Mesodermal cell (in vitro differentiated cells): ENCODE measurements around the gene LPCAT1.
"Not testable (repeated sequence)": the region's sequence is repeated elsewhere in the genome, so short reads cannot be mapped to it uniquely, and the experiment has no call there.

ENCODE experiments used
- H3K27ac ChIP-seq: 2 replicates; pipeline ENCODE4 v1.7.0; 2013; ENCODE audit warnings: mild to moderate bottlenecking, low read depth, low read length, moderate library complexity; ENCODE audit not compliant: severe bottlenecking
- H3K36me3 ChIP-seq: 2 replicates; pipeline ENCODE4 v1.7.1; 2013; ENCODE audit warnings: mild to moderate bottlenecking, low read length, moderate library complexity; ENCODE audit not compliant: control insufficient read depth, insufficient read depth
- H3K4me1 ChIP-seq: one replicate; pipeline ENCODE4 v1.7.1; 2013; ENCODE audit warnings: mild to moderate bottlenecking, low read length; ENCODE audit not compliant: insufficient read depth, control insufficient read depth, poor library complexity, severe bottlenecking
- H3K4me3 ChIP-seq: 2 replicates; pipeline ENCODE4 v1.7.0; 2013; ENCODE audit warnings: low read length, control low read depth, mild to moderate bottlenecking; ENCODE audit not compliant: insufficient read depth, poor library complexity, severe bottlenecking; ENCODE audit errors: extremely low read depth
- H3K9me3 ChIP-seq: 2 replicates; pipeline ENCODE4 v1.7.1; 2013; ENCODE audit warnings: mild to moderate bottlenecking, low read length, moderate library complexity; ENCODE audit not compliant: control insufficient read depth
- WGBS, 2 experiments: methylation state at CpG; one replicate each; pipeline ENCODE4 v1.1.5; 2013; ENCODE audit warnings: missing lambda C conversion rate in 2 of 2; ENCODE audit not compliant: insufficient coverage in 2 of 2; 5-methylcytosine and 5-hydroxymethylcytosine counted together

The LPCAT1 gene

DNA sequence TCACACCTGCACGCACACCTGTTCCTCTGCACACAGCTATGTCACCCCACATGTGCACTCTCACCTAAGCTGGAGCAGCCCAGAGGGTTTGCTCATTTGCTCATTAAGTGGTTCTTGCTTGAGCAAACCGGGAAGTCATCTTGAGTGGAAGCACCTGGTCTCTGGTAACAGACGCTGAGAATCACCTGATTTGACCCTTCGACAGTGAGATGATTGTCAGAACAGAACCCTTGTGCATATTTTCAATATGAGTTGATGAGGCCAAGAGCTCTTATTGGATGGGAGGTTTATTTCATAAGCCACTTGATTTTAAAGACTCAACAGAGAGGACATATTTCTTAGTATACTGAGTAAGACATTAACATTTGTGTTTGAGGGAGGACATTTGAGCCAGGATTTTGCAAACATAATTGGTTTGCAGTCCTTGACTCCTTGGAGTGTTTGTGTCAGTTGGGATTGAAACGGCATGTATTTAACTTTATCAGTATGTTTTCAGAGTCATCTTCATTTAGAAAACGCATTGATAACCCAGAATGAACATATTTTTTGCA is 22.1 kb upstream of the LPCAT1 start:
- no peaks in the 10 kb centered on the region for H3K4me1 ChIP-seq
- 67 to 82% methylated on average over 3 to 4 of the region's 6 CpGs for WGBS, 2 experiments
- H3K27ac ChIP-seq, result no peak overlapping the region
- H3K9me3 ChIP-seq, result no peaks in the 10 kb centered on the region
- H3K36me3 ChIP-seq, result no peaks in the 10 kb centered on the region
- H3K4me3 ChIP-seq, result no peak overlapping the region

- no peak overlapping the region for H3K27ac ChIP-seq
- no peaks in the 10 kb centered on the region for H3K9me3 ChIP-seq
- WGBS, 2 experiments, result 86 to 91% methylated on average over 3 to 4 of the region's 4 CpGs
- H3K36me3 ChIP-seq, result no peaks in the 10 kb centered on the region
- no peak overlapping the region for H3K4me3 ChIP-seq
- no peaks in the 10 kb centered on the region for H3K4me1 ChIP-seq
Observed at GRCh38 chr5:1545126-1545804, 21.5 kb upstream of the LPCAT1 start.

DNA sequence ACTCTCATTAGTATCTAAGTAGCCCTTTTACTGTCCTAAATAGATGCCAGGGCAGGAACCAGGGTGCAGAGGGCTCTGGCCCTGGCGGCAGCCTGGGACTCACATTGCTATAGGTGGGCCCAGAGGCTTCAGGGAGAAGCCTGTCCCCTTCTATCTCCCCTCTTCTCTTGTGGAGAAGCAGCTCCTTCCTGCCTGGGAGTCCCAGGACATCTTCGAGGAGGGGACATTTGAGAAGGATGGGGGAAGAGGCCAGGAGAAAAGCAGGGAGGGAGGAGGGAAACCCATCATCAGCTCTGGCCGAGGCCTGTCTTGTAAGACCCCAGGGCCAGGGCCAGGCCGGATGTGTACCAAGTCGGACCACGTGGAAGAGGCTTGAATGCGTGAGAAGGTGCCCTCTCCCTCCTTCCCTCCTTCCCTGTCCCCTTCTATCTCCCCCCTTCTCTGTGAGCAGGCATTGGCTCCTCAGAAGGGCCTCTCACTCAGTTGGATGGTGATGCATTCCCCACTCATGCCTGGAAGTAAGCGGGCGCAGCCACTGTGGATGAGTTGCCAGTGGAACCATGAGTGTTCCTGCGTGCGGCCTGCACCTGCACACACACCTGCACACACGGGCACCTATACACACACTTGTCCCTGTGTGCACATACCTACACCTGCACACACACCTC is 20.7 kb upstream of the LPCAT1 start:
- Histone ChIP-seq H3K4me1 (no peaks in the 10 kb centered on the region), H3K27ac (no peak overlapping the region), H3K36me3 (no peaks in the 10 kb centered on the region), H3K9me3 (peaks cover 5% of the 10 kb centered on the region), H3K4me3 (no peak overlapping the region)
- 87% methylated on average over 6 to 11 of the region's 12 CpGs for WGBS, 2 experiments

DNA sequence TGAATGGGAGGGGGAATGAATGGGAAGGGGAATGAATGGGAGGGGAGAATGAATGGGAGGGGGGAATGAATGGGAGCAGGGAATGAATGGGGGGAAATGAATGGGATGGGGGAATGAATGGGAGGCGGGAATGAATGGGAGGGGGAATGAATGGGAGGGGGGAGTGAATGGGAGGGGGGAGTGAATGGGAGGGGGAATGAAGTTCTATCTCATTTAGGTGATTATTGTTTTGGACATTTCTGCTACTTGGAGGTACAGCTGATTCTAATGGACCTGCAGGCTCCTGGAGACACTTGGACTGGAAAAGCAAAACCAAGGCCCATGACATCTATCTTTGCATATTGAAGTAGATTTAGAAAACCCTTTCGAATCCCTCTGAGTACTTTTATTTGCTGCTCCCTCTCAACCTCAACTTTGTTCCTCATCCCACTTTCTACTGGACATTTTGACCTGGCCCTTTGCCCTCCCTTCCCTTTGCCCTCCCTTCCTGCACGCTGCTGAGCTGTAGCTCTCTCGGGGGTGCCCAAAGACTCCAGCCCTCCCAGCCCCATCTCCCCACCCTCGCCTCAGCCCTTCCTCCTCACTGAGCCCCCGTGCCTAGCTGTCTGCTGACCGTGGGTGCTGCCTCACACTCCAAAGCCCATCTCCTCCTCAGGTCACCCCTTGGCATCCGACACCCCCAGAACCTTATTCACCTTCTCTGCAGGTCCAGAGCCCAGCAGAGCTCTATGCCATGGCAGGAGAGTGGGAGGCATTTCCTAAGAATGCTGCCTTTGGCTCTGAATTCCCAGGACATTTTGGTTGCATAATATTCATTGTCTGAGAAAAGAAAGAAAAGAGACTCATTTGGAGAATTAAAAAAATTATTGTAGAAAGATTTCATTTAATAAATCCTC is 19.9 kb upstream of the LPCAT1 start:
- Histone ChIP-seq H3K36me3 (no peaks in the 10 kb centered on the region), H3K9me3 (peaks cover 5% of the 10 kb centered on the region), H3K27ac (no peak overlapping the region), H3K4me1 (no peaks in the 10 kb centered on the region), H3K4me3 (no peak overlapping the region)
- WGBS, 2 experiments, result 82 to 88% methylated on average over 4 to 7 of the region's 8 CpGs

DNA sequence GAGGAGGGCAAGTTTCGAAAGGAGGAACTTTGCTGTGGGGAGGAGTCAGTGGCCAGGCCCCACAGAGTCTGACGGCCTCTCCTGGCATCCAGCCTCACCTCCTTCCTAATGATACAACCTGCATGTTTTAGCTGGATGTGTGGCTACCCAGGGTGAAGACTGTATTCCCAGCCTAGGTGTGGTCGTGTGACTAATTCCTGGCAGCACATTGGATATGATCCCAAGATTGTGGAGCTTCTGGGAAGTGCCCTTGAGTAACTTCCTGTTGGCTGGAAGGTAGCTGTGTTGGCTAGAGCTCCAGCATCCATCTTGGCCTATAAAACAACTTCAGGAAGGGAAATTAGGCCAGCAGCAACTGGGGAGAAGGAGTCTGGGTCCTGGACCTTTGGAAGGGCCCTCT is 19.0 kb upstream of the LPCAT1 start:
- H3K4me1 ChIP-seq, result no peaks in the 10 kb centered on the region
- WGBS, 2 experiments, result 70 to 73% methylated on average over 2 to 3 of the region's 3 CpGs
- no peaks in the 10 kb centered on the region for H3K36me3 ChIP-seq
- H3K4me3 ChIP-seq, result no peak overlapping the region
- no peak overlapping the region for H3K27ac ChIP-seq
- H3K9me3 ChIP-seq, result peaks cover 5% of the 10 kb centered on the region

DNA sequence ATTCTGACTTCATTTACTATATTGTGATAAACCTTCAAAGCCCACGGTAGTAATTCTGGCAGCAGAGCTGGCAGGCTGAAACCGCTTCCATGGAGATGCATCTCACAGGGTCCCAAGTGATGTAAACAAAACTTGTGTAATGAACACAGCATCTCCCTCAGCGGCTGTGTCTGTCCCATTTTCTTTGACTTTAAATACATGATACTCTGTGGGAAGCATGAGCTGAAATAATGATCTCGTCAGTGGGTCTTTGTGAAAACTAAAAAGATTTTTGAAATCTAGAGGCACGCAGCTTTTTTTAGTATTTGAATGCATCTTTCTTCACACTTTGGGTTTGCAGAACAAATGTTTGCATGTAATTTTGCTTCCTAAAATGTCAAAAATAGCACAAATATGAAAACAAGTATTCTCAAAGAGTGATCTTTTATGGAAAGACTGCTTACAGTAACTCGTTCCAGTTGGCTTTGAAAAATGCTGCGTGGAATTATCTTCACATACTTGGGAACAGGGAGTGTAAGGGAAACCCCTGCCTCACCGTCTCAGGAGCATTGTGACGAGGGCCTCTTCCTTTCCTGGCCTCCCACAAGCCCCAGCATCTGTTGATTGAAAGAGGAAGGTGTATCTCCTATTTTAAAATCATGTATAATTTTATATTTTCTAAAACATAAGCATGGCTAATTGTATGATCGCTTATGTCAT is 18.1 kb upstream of the LPCAT1 start:
- H3K4me1 ChIP-seq, result no peaks in the 10 kb centered on the region
- no peak overlapping the region for H3K27ac ChIP-seq
- H3K36me3 ChIP-seq, result no peaks in the 10 kb centered on the region
- peaks cover 5% of the 10 kb centered on the region for H3K9me3 ChIP-seq
- no peak overlapping the region for H3K4me3 ChIP-seq
- 84 to 91% methylated on average over 4 to 6 of the region's 10 CpGs for WGBS, 2 experiments

GRCh38 chr5:1540831-1541701 is 17.3 kb upstream of the LPCAT1 start:
- no peaks in the 10 kb centered on the region for H3K36me3 ChIP-seq
- H3K4me1 ChIP-seq, result no peaks in the 10 kb centered on the region
- H3K9me3 ChIP-seq, result peaks cover 5% of the 10 kb centered on the region
- H3K4me3 ChIP-seq, result no peak overlapping the region
- no peak overlapping the region for H3K27ac ChIP-seq
- WGBS, 2 experiments, result 94 to 97% methylated on average over 8 to 9 of the region's 11 CpGs

- no peak overlapping the region for H3K27ac ChIP-seq
- H3K9me3 ChIP-seq, result peaks cover 5% of the 10 kb centered on the region
- H3K36me3 ChIP-seq, result no peaks in the 10 kb centered on the region
- no peaks in the 10 kb centered on the region for H3K4me1 ChIP-seq
- H3K4me3 ChIP-seq, result no peak overlapping the region
- WGBS, 2 experiments, result 100% methylated on average over 2 of the region's 3 CpGs
Observed at GRCh38 chr5:1540166-1540565, 16.4 kb upstream of the LPCAT1 start.

DNA sequence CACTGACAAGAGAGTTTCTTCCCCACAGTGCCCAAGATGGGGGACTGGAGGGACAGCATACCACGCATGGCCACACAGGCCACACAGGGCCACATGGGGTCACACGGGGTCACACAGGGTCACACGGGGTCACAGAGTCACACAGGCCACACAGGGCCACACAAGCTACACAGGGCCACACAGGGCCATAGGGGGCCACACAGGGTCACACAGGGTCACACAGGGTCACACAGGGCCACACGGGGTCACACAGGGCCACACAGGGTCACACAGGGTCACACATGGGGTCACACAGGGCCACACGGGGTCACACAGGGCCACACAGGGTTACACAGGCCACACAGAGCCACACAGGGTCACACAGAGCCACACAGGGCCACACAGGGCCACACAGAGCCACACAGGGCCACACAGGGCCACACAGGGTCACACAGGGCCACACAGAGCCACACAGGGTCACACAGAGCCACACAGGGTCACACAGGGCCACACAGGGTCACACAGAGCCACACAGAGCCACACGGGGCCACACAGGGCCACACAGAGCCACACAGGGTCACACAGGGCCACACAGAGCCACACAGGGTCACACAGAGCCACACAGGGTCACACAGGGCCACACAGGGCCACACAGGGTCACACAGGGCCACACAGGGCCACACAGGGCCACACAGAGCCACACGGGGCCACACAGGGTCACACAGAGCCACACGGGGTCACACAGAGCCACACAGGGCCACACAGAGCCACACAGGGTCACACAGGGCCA is 15.8 kb upstream of the LPCAT1 start:
- not testable (repeated sequence) for H3K4me1 ChIP-seq, H3K27ac ChIP-seq, H3K9me3 ChIP-seq, H3K4me3 ChIP-seq, H3K36me3 ChIP-seq
- WGBS, 2 experiments, result 81 to 83% methylated on average over 4 to 6 of the region's 8 CpGs
